GM08714 (cell line): ENCODE measurements around the gene F2RL1.
"Not testable (repeated sequence)": the region's sequence is repeated elsewhere in the genome, so short reads cannot be mapped to it uniquely, and the experiment has no call there.

Experiments
- H3K4me3 ChIP-seq: fragments of 200-500 bp; sonication (Bioruptor generic); 2 replicates; pipeline ENCODE4 v1.5.1; 2014; ENCODE audit warnings: mild to moderate bottlenecking, low read length, inconsistent platforms
- ZNF274 ChIP-seq: IDR thresholded peaks from 2 replicates; pipeline ENCODE4 v1.6.1; 2012; ENCODE audit warnings: mild to moderate bottlenecking, low read depth, low read length

Gene F2RL1

DNA sequence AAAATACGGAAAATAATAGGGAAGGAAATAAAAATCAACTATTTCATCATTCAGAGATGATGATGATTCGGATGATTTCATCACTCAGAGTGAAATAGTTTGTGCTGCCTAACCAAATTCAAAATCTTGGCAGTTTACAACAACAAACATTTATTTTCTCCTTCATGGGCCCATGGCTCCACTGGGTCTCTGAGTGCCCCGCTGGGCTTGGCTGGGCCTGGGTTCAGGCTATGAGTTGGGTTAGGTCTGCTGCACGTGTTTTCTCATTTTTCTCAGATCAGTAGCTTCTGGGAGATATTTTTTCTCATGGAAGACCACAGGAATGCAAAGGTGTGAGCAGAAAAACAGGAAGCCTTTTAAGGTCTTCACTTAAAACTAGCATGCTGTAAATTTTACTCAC is 24.0 kb upstream of the F2RL1 start:
- TF ChIP-seq ZNF274, result no peak
- no peak overlapping the region for H3K4me3 ChIP-seq

DNA sequence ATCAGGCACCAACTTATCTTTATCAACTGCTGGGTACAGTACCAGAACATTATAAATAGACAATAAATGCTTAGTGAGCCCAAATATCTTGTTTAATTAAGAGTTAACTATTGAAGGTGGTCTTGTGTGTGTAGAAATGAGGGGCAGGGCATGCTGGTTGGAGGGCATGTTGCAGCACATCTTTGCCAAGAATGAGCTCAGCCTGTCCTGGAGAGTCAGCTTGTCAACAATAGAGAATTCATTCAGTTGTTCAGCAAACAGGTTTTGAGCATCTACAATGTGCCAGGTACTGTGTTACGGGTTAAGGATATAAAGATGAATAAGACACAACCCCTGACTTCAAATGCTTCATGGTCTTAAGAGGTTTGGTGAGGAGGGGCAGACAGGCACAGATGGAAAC is 19.2 kb upstream of the F2RL1 start:
- H3K4me3 ChIP-seq, result no peak overlapping the region
- TF ChIP-seq ZNF274, result no peak

DNA sequence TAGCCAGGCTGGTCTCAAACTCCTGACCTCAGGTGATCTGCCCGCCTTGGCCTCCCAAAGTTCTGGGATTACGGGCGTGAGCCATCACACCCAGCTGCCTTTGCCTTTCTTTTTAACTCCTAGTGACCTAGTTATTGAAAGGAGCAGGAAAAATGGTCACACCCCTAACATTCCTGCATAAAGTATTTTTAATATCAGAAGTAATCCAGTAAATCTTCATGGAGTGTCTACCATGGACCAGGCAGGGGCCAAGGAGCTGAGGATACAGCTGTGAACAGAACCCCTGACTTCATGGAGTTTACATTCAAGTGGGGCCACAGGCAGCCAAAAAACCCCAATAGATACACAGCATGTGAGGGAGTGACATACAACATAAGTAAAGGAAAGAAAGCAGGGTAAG is 18.3 kb upstream of the F2RL1 start:
- H3K4me3 ChIP-seq, result no peak overlapping the region
- TF ChIP-seq ZNF274, result no peak

DNA sequence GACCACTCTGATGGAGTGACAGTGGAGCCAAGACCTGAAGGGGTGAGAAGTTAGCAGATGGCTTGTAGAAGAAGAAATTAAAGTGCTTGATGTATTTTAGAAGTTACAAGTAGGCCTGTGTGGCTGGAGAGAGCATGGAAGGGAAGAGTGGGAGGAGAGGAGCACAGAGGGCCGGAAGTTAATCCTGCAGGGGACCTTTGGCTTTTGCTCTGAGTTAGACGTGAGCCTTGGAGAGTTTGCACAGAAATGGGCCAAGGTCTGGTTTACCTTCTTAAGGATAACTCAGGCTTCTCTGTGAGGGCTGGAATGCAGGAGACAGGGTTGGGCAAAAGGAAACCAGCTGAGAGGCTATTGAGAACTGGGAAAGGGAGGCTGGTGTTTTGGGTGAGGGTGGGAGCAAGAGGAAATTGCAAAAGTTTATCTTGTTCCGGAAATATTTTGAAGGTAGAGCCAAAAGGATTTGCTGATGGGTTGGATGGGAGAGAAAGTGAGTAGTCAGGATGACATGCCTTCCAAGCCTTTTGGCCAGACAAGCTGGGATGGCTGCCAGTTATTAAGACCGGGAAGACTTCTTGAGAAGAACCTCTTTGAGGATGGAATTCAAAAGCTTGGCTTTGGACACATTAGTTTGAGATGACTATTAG is 17.5 kb upstream of the F2RL1 start:
- no peak overlapping the region for H3K4me3 ChIP-seq
- TF ChIP-seq ZNF274, result no peak

DNA sequence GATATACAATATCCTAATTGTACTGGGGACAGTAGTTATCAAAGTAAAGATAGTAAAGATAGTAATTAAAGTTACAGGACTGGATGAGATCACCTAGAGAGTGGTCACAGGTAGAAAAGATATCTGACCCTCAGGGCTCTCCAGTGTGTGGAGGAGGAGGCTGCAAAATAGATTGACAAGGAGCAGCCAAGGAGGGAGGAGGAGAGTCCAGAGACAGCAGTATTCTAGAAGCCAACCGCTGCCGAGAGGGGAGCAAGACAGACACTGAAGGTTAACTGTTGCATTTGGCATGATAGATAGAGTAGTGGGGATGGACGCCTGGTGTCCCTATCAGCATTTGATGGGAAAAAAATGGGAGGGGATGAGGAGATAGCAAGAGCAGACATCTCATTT is 17.0 kb upstream of the F2RL1 start:
- no peak for TF ChIP-seq ZNF274

DNA sequence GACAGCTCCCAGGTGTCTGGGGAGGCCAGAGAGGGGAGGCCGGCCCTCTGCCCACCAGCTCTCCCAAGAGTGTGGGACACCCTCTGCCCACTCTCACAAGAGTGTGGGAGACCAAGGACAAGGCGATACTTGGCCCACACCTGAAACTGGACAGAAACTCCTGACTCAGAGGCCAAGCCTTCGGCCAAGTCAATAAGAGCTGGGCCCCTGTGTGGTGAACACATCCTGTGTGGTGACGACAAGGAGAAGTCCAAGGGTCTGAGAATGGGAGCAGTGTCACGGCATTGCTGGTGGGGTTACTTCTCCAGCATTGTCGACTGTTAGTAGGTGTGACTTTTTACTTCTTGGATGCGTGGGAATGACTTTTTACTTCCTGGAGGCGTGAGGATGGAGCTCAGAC is 14.6 kb upstream of the F2RL1 start:
- no peak for TF ChIP-seq ZNF274
- H3K4me3 ChIP-seq, result no peak overlapping the region

More for the DNA sequence above, 17.0 kb upstream of the F2RL1 start:
- no peak overlapping the region for H3K4me3 ChIP-seq

DNA sequence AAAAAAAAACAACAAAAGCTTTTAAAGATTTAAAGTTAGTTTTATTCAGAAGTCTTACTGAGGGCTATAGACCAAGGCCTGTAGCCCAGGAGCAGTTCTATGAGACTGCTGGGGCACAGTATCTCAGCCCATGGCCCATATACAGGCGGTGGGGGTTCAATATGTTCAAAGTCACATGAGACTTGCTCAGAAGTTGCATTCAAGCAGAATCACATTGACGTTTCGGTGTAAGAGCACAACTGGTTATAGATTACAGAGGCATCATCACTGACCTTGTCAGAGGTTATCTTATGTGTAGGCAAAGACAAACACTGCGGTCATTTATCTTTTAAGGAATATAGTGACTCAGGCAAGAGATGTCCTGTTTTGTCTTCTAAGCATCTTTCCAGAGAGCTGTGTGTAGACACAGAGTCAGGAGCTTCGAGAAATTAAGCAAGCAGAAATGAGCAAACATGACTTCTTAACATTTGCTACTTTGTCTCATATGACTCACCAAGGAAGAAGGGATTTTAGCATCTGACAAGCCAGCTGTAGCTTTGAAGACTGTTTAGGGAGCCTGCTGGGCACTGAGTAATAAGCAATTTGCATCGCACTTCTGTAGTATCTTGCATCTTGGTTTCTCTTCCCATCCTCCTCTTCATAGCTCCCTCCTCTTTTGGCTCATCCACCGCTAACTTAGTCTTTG is 12.9 kb upstream of the F2RL1 start:
- no peak for TF ChIP-seq ZNF274
- H3K4me3 ChIP-seq, result no peak overlapping the region

DNA sequence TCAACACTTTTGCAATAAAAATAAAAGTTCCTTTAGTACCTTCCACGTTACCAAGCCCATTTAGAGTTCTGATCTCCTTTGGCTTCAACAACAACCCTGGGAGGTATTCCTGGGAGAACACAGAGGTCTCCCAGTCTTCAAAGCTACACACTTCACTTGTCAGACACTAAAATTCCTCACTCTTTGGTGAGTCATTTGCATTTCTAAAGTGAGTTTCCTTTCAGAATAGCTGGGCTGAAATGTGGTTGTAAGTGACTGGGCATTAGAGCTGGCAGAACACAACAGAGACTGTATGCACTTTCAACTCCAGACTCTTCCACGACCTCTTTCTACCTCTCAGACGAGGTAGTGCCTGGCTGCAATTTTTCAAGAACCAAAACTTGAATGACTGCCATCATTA is 11.5 kb upstream of the F2RL1 start:
- no peak for TF ChIP-seq ZNF274
- H3K4me3 ChIP-seq, result no peak overlapping the region

DNA sequence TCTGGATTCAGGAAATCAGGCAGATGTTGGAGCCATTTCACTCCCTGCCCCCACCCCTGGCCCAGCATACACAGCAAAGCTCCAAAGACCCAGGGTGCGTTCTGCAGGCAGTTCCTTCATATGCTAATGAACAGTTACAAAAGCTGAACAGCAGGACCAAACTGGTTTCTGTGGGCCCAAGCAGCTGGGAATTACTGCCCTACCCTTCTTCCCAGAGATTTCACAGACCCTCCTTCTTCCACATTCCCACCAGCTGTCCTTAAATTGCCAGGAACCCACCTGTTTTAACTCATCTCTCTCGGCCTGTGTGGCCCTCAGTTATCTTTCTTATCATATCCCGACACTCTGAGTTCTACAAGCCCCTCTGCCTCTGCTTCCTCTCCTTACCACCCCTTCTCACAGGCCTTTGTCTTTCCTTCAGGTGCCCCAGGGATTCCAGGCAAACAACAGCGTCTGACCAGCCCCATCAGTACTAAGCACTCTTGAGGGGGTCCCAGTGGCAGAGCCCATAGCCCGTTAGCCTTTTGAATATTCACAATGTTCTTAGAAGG is 10.6 kb upstream of the F2RL1 start:
- H3K4me3 ChIP-seq, result no peak overlapping the region

DNA sequence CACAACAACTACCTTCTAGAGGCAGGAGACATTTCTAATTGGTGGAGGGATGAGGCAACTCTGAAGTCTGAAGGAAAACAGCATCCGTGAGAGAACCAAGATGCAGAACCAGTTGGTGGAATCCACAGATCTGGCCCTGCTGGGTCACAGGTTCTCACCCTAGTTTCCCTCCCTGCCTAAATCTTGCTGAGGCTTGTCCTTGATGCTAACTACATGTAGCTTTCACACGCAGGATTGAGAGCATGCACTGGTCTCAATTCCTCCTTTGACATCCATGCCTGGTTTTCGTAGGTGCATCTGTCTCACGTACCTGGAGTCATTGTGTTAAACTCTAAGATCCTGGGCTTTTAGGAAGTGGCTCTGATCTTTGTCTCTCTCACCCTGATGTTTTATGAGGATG is 9.7 kb upstream of the F2RL1 start:
- no peak overlapping the region for H3K4me3 ChIP-seq

More for the DNA sequence above, 10.6 kb upstream of the F2RL1 start:
- TF ChIP-seq ZNF274, result no peak

DNA sequence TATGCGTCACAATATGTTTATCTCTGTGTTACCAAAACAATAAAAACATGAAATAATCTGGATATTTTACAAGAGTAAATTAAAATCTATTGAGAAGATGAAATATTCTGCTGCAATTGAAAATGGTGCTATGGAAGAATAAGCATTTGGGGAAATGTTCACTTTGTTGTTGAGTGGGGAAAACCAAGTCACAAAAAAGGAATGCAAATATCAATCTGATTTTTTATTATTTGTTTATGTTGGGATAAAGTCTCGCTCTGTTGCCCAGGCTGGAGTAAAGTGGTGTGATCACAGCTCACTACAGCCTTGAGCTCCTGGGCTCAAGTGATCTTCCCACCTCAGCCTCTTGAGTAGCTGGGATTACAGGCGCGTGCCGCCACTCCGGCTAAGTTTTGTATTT is 8.6 kb upstream of the F2RL1 start:
- H3K4me3 ChIP-seq, result no peak overlapping the region
- TF ChIP-seq ZNF274, result no peak

More for the DNA sequence above, 9.7 kb upstream of the F2RL1 start:
- TF ChIP-seq ZNF274, result no peak

DNA sequence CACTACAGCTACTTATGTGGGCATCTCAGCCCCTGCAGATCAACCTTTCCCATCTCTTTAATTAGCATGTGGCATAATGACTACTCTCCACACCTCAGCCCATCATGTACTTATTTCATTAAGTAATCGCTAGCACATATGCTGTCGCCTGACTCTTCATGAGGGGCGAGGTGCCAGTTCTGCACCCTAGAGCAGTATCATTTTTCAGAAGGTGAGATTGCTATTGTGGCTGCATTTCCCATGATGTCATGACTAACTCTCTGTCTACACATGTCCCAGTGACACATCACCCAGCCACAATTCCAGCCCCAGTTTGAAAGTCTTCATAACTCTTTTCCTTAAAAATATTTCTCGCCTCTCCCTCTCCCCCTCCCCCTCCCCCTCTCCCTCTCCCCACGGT is 7.6 kb upstream of the F2RL1 start:
- no peak overlapping the region for H3K4me3 ChIP-seq

DNA sequence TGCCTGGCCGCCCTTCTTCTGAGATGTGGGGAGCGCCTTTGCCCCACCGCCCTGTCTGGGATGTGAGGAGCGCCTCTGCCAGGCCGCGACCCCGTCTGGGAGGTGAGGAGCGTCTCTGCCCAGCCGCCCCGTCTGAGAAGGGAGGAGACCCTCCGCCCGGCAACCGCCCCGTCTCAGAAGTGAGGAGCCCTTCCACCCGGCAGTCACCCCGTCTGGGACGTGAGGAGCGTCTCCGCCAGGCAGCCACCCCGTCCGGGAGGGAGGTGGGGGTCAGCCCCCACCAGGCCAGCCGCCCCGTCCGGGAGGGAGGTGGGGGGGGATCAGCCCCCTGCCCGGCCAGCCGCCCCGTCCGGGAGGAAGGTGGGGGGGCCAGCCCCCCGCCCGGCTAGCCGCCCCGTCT is 6.6 kb upstream of the F2RL1 start:
- H3K4me3 ChIP-seq, result not testable (repeated sequence)

More for the DNA sequence above, 7.6 kb upstream of the F2RL1 start:
- no peak for TF ChIP-seq ZNF274

DNA sequence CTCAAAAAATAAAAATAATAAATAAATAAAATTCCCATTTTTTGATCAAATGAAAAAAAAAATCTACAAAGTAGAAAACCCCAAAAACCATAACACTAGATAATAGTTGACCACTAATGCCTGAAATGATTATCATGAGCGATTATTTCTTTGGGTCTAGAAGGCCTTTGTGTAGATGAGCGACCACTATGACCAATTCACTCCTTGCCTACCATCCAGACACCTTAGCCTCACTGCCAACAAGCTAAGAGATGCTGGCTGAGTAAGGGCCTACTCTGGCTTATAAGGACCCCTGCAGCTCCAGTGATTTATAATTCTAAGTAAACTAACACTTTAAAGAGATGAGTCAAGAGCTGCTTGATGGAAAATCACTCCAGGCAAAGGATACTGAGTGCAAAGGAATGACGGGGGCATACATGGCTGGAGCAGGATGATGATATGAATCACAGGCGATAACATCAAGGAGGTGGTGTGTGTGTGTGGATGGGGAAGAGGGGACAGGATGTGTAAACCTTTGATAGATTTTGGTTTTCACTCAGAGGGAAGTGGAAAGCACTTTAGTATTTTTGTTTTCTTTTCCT is 4.8 kb upstream of the F2RL1 start:
- TF ChIP-seq ZNF274, result no peak
- H3K4me3 ChIP-seq, result no peak overlapping the region
